Calu3 (cell line): ENCODE data around the gene TRIM31. TPM values are rescaled to one million over a fixed set of nuclear protein-coding genes. Genes with fewer than 3 reads are reported as not detected.

Experiments
- BruUV-seq: library from RNA; stranded (reverse); fragments of 400-500 nt; replicated peaks from 2 replicates; lab custom pipeline; 2021; lab: Mats Ljungman, UMichigan
- CTCF ChIA-PET: fragments of 300-600 bp; sonication (Branson Sonifier 250); formaldehyde crosslinking; loops from one replicate; lab custom pipeline; 2022; ENCODE audit warnings: antibody characterized with exemption; lab: Charles Lee
- DNase-seq: peaks from one replicate; pipeline ENCODE4 v3.0.0; 2022
- H3K27ac Mint-ChIP-seq: one replicate; pipeline ENCODE4 v1.8.0; 2022; ENCODE audit warnings: mixed read lengths; ENCODE audit not compliant: unreplicated experiment
- H3K27me3 Mint-ChIP-seq: one replicate; pipeline ENCODE4 v1.8.0; 2022; ENCODE audit warnings: mixed read lengths; ENCODE audit not compliant: unreplicated experiment
- H3K36me3 Mint-ChIP-seq: one replicate; pipeline ENCODE4 v1.8.0; 2022; ENCODE audit warnings: mild to moderate bottlenecking, moderate library complexity, mixed read lengths; ENCODE audit not compliant: insufficient read depth, unreplicated experiment
- H3K4me1 Mint-ChIP-seq: one replicate; pipeline ENCODE4 v1.8.0; 2022; ENCODE audit warnings: mild to moderate bottlenecking, low read depth, mixed read lengths; ENCODE audit not compliant: unreplicated experiment
- H3K4me3 Mint-ChIP-seq: one replicate; pipeline ENCODE4 v1.8.0; 2022; ENCODE audit warnings: mild to moderate bottlenecking, low read depth, moderate library complexity, mixed read lengths; ENCODE audit not compliant: unreplicated experiment
- H3K9me3 Mint-ChIP-seq: one replicate; pipeline ENCODE4 v1.8.0; 2022; ENCODE audit warnings: low read depth, mixed read lengths; ENCODE audit not compliant: unreplicated experiment
- intact Hi-C: fragments of 100-400 bp; cut with micrococcal nuclease; formaldehyde crosslinking; loops from one replicate; pipeline ENCODE4 v1.10.0; 2022; ENCODE audit not compliant: unreplicated experiment
- total RNA-seq: library from RNA; stranded (reverse); gene quantifications from 2 replicates; pipeline ENCODE4 v1.2.3, GENCODE V29; 2022
- TF ChIP-seq, protein P1 (sequence below): fragments of 200-600 bp; IDR thresholded peaks from one replicate; pipeline ENCODE4 v1.8.0; 2022; ENCODE audit warnings: antibody characterized with exemption; ENCODE audit not compliant: unreplicated experiment

Gene TRIM31
- total RNA-seq, 1 experiment from 2014 or later = 161 TPM

DNA sequence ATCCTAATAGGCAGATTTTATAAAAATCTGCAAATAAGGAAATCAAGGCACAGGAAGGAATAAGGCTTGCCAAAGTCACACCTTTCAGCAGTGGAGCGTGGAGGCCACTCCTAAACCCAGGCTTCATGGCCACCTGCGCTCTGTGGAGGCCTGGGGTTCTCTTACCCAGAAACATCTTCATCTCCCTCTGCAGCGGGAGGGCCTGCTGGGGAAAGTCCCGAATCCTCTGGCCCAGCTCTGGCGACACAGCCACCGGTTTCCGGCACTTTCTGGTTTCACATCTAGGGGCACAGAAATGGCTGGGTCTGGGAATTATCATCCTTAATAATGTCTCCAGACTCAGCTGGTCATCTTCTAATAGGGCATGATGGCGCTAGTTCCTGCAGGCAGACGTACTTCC lies 43.9 kb upstream of the TRIM31 start:
- Mint-ChIP-seq H3K4me3 (no peak overlapping the region), H3K4me1 (peaks cover 39% of the 10 kb centered on the region), H3K9me3 (no peaks in the 10 kb centered on the region), H3K27ac (no peak overlapping the region), H3K36me3 (no peaks in the 10 kb centered on the region), H3K27me3 (no peaks in the 10 kb centered on the region)
- TF ChIP-seq, protein P1, sequence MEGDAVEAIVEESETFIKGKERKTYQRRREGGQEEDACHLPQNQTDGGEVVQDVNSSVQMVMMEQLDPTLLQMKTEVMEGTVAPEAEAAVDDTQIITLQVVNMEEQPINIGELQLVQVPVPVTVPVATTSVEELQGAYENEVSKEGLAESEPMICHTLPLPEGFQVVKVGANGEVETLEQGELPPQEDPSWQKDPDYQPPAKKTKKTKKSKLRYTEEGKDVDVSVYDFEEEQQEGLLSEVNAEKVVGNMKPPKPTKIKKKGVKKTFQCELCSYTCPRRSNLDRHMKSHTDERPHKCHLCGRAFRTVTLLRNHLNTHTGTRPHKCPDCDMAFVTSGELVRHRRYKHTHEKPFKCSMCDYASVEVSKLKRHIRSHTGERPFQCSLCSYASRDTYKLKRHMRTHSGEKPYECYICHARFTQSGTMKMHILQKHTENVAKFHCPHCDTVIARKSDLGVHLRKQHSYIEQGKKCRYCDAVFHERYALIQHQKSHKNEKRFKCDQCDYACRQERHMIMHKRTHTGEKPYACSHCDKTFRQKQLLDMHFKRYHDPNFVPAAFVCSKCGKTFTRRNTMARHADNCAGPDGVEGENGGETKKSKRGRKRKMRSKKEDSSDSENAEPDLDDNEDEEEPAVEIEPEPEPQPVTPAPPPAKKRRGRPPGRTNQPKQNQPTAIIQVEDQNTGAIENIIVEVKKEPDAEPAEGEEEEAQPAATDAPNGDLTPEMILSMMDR = no peak
- CTCF ChIA-PET = interaction anchor here (0.7 kb wide), 1 partner anchor 80 kb away, joined by 3 read pairs; no protein-coding TSS in a partner anchor
- BruUV-seq = no TSS peak
- no peak for DNase-seq
- intact Hi-C loops = no loop called here

DNA sequence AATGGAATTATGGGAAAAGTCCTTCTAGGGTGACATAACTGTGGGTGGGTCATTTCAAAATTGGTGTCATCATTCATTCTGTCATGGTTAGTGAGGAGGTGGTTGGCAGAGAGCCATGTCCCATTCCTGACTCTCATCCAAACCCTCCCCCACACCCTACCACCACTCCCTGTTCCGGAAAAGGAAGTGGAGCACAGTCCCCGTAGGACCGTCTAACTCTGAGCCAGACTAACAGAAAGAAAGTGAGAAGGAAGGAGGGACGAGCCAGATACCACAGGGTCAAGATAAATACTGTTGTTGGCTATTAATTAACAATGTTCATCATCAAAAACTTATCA lies 43.3 kb upstream of the TRIM31 start:
- TF ChIP-seq, protein P1 = no peak
- BruUV-seq = no TSS peak
- DNase-seq = peak; percentile 63
- no peak overlapping the region for H3K4me3 Mint-ChIP-seq
- no peaks in the 10 kb centered on the region for H3K9me3 Mint-ChIP-seq
- no peaks in the 10 kb centered on the region for H3K36me3 Mint-ChIP-seq
- peak overlapping the region; percentile 82 for H3K27ac Mint-ChIP-seq
- H3K4me1 Mint-ChIP-seq = peaks cover 39% of the 10 kb centered on the region
- intact Hi-C loops = no loop called here
- CTCF ChIA-PET = no interaction called here
- H3K27me3 Mint-ChIP-seq = no peaks in the 10 kb centered on the region

DNA sequence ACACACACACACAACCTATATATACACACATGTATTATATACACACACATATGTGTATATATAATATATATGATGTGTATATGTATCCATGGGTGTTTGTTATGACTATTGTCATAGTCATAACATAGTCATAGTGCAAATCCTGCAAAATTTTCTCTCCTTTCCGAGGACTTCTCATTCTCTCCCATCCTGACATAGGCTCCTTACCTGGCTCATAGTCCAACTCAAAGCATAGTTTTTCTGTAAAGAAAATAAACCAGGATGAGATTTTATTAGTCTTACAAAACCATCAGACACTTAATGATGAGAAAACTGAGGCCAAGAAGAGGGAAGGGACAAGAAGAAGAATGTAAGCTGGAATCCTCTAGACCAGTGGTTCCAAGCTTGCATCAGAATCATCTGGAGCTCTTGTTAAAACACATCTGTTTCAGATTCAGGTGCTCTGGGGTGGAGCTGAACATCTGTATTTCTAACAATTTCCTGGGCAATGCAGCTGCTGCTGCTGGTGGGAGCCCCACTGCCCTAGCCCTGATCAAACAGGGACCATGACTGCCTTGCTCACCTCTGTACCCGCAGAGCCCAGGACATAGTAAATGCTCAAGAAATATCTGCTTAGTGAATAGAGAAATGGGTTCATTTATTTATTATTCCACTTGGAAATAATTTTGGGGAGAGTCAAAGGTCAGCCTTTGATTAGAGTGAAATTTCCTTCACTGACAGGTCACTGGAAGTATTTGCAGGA lies 42.8 kb upstream of the TRIM31 start:
- CTCF ChIA-PET = interaction anchor here (1.6 kb wide), 1 partner anchor 20 kb away, joined by 6 read pairs; the partner anchor contains the start of gene TRIM40
- no peaks in the 10 kb centered on the region for H3K36me3 Mint-ChIP-seq
- no peaks in the 10 kb centered on the region for H3K9me3 Mint-ChIP-seq
- peaks cover 40% of the 10 kb centered on the region for H3K4me1 Mint-ChIP-seq
- TF ChIP-seq, protein P1 = no peak
- DNase-seq = no peak
- no TSS peak for BruUV-seq
- H3K27me3 Mint-ChIP-seq = no peaks in the 10 kb centered on the region
- peak overlapping the region; percentile 82 for H3K27ac Mint-ChIP-seq
- intact Hi-C loops = no loop called here
- no peak overlapping the region for H3K4me3 Mint-ChIP-seq

DNA sequence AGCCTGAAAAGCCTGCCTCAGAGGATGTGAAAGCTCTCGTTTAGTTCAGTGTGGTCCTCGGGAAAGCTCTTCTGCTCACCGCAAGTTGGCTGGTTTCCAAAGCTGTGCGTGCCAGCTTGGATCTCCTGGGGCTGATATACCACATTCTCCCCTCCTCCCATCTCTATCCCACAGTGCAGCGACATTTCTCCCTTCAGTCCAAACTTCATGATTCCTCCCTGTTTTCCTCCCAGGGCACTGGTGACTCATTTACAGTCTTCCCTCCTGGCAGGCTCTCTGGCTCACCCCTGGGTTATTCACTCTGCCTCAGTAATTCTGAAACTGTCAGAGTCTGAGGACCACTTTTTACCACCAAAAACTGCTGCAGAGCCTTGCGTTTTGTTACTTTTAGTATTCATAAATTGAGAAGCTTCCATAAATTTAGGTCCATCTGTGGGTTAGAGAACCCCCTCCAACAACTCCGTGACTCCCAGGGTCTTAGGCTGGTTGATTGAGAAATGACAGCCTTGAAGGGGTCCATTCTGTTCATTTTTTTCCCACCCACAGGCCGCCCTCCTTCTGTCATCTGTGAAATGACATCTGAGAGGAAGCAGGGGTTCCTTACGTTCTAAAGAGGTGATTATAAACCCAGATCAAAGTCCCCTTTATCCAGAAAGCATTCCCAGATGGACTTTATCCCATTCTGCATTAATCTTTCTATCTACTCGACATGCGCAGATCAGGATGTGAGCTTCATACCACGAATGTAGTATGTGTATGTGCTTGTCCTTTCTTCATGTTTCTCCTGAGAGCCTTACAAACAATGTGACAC lies 42.0 kb upstream of the TRIM31 start:
- H3K36me3 Mint-ChIP-seq = no peaks in the 10 kb centered on the region
- DNase-seq = peak; percentile 51
- no peaks in the 10 kb centered on the region for H3K27me3 Mint-ChIP-seq
- TF ChIP-seq, protein P1 = no peak
- BruUV-seq = no TSS peak
- H3K9me3 Mint-ChIP-seq = no peaks in the 10 kb centered on the region
- H3K4me3 Mint-ChIP-seq = peak overlapping the region; percentile 13
- CTCF ChIA-PET = interaction anchor here (0.6 to 1.6 kb wide), 3 partner anchors 19 to 52 kb away, joined by 4 to 7 read pairs (median 6); partner anchors contain the start of gene TRIM40
- peaks cover 48% of the 10 kb centered on the region for H3K4me1 Mint-ChIP-seq
- no peak overlapping the region for H3K27ac Mint-ChIP-seq
- intact Hi-C loops = no loop called here
